T-cell (primary cell): Measurements from ENCODE around the gene MYADML2. TPM values are rescaled to one million over a fixed set of nuclear protein-coding genes. Genes with fewer than 3 reads are reported as not detected.

Source experiments
- ATAC-seq, 4 experiments: fragments of 200-7000 bp in 3 of 4; fragments of 150-1000 bp in 1 of 4; cut with Tn5 transposase; replicated peaks in 1 of 4; 1 replicate in 3 of 4; 2 replicates in 1 of 4; pipeline ENCODE4 v1.10.0; 2021; ENCODE audit warnings: moderate library complexity in 3 of 4, mild to moderate bottlenecking in 2 of 4, moderate number of reproducible peaks in 1 of 4
- CTCF ChIA-PET, 2 donors: fragments of 300-600 bp; sonication (Branson Sonifier 250); formaldehyde crosslinking; loops; one replicate each; lab custom pipeline; 2022; ENCODE audit warnings: antibody characterized with exemption in 2 of 2; lab: Charles Lee
- POLR2A ChIA-PET, 2 donors: fragments of 300-600 bp; sonication (Branson Sonifier 250); formaldehyde crosslinking; loops; one replicate each; lab custom pipeline; 2022; ENCODE audit warnings: antibody characterized with exemption in 2 of 2; lab: Charles Lee
- DNase-seq, 35 experiments: peaks; one replicate each; pipeline versions ENCODE4 v3.0.0 to v3.0.0-alpha.2; 2013 to 2023
- H3K27ac ChIP-seq: one replicate; pipeline ENCODE4 v1.5.1; 2013; ENCODE audit warnings: low read length
- H3K27me3 ChIP-seq, 2 experiments: replicated peaks in 1 of 2; 1 replicate in 1 of 2; 2 replicates in 1 of 2; pipeline versions ENCODE4 v1.6.1 to v1.7.0; 2013; ENCODE audit warnings: low read length in 1 of 2, mixed read lengths in 1 of 2; ENCODE audit not compliant: control insufficient read depth in 2 of 2, insufficient read depth in 2 of 2; ENCODE audit errors: extremely low read depth in 1 of 2
- H3K36me3 ChIP-seq, 2 donors: 1 replicate in 1 of 2; 2 replicates in 1 of 2; pipeline versions ENCODE4 v1.6.1 to v1.7.0; 2013; ENCODE audit warnings: low read length in 1 of 2; ENCODE audit not compliant: control insufficient read depth in 2 of 2, insufficient read depth in 1 of 2; ENCODE audit errors: extremely low read depth in 1 of 2
- H3K4me1 ChIP-seq, 2 experiments: 1 replicate in 1 of 2; 2 replicates in 1 of 2; pipeline versions ENCODE4 v1.6.1 to v1.7.0; 2013; ENCODE audit warnings: low read length in 2 of 2, mixed read lengths in 1 of 2; ENCODE audit not compliant: insufficient read depth in 2 of 2, control insufficient read depth in 1 of 2; ENCODE audit errors: extremely low read depth in 1 of 2
- H3K4me3 ChIP-seq, 2 donors: 1 replicate in 1 of 2; 2 replicates in 1 of 2; pipeline versions ENCODE4 v1.5.1 to v1.7.0; 2013; ENCODE audit warnings: mild to moderate bottlenecking in 2 of 2, low read length in 1 of 2, moderate library complexity in 1 of 2; ENCODE audit not compliant: control insufficient read depth in 1 of 2; ENCODE audit errors: extremely low read depth in 1 of 2
- H3K9me3 ChIP-seq: 2 replicates; pipeline ENCODE4 v1.7.0; 2013
- H3K27ac Mint-ChIP-seq, 2 donors: one replicate each; pipeline ENCODE4 v1.8.0; 2020 to 2021; ENCODE audit warnings: mild to moderate bottlenecking in 2 of 2, mixed read lengths in 2 of 2
- H3K27me3 Mint-ChIP-seq, 2 donors: one replicate each; pipeline ENCODE4 v1.8.0; 2021 to 2022; ENCODE audit warnings: mixed read lengths in 2 of 2
- H3K36me3 Mint-ChIP-seq: one replicate; pipeline ENCODE4 v1.8.0; 2021; ENCODE audit warnings: mixed read lengths
- H3K4me1 Mint-ChIP-seq, 3 donors: one replicate each; pipeline ENCODE4 v1.8.0; 2020 to 2022; ENCODE audit warnings: mixed read lengths in 3 of 3, mild to moderate bottlenecking in 1 of 3
- H3K4me3 Mint-ChIP-seq, 3 donors: one replicate each; pipeline ENCODE4 v1.8.0; 2020 to 2022; ENCODE audit warnings: mild to moderate bottlenecking in 3 of 3, mixed read lengths in 3 of 3, moderate library complexity in 3 of 3
- H3K9me3 Mint-ChIP-seq, 3 donors: one replicate each; pipeline ENCODE4 v1.8.0; 2020 to 2022; ENCODE audit warnings: mixed read lengths in 3 of 3
- WGBS: methylation state at CpG from one replicate; pipeline ENCODE4 v1.1.5; 2013; ENCODE audit warnings: missing lambda C conversion rate; ENCODE audit not compliant: insufficient coverage; 5-methylcytosine and 5-hydroxymethylcytosine counted together
- total RNA-seq, 35 experiments: library from RNA in 6 of 35; stranded (reverse) in 6 of 35; fragments of 120-200 nt in 1 of 35; gene quantifications; one replicate each; pipeline versions ENCODE4 v1.2.1 to v1.2.4 and lab custom pipeline; 2013 to 2026

The MYADML2 gene
- total RNA-seq, 5 donors from 2014 or later (not counting 1 experiment from before 2014, with no cell fraction given), result not detected

- peaks cover 0 to 11% of the 10 kb centered on the region in 2 experiments for H3K27me3 ChIP-seq
- H3K4me3 ChIP-seq, result no peak overlapping the region
- Mint-ChIP-seq H3K36me3 (no peaks in the 10 kb centered on the region), H3K4me3 (no peak overlapping the region), H3K27me3 (no peaks in the 10 kb centered on the region), H3K27ac (no peak overlapping the region), H3K9me3 (no peaks in the 10 kb centered on the region), H3K4me1 (peaks cover 0 to 5% (median 3%) of the 10 kb centered on the region in 3 donors)
- POLR2A ChIA-PET, result no interaction called here
- no peak for ATAC-seq
- peaks cover 5 to 34% of the 10 kb centered on the region in 2 experiments for H3K4me1 ChIP-seq
- CTCF ChIA-PET, result no interaction called here
- WGBS, result 96% methylated on average over 13 of the region's 26 CpGs
- no peaks in the 10 kb centered on the region for H3K9me3 ChIP-seq
- DNase-seq, result no peak
- no peak overlapping the region for H3K27ac ChIP-seq
- H3K36me3 ChIP-seq, result peaks cover 36 to 52% of the 10 kb centered on the region in 2 donors
Measured at GRCh38 chr17:81907219-81908145, 39.6 kb downstream of the MYADML2 start.

GRCh38 chr17:81906476-81907218 is 40.4 kb downstream of the MYADML2 start:
- DNase-seq, result no peak
- ChIA-PET CTCF (no interaction called here), POLR2A (no interaction called here)
- H3K9me3 Mint-ChIP-seq, result no peaks in the 10 kb centered on the region
- WGBS, result 93% methylated on average over 15 of the region's 15 CpGs
- H3K27me3 Mint-ChIP-seq, result peaks cover 0 to under 1% of the 10 kb centered on the region in 2 donors
- no peak for ATAC-seq
- H3K27ac Mint-ChIP-seq, result no peak overlapping the region
- no peak overlapping the region for H3K4me3 Mint-ChIP-seq
- peaks cover 0 to 14% of the 10 kb centered on the region in 2 experiments for H3K27me3 ChIP-seq
- H3K4me1 ChIP-seq, result peaks cover 5 to 34% of the 10 kb centered on the region in 2 experiments
- H3K36me3 ChIP-seq, result peaks cover 31 to 45% of the 10 kb centered on the region in 2 donors
- no peaks in the 10 kb centered on the region for H3K9me3 ChIP-seq
- no peak overlapping the region for H3K27ac ChIP-seq
- H3K4me1 Mint-ChIP-seq, result peaks cover 0 to 3% (median 3%) of the 10 kb centered on the region in 3 donors
- no peaks in the 10 kb centered on the region for H3K36me3 Mint-ChIP-seq
- no peak overlapping the region for H3K4me3 ChIP-seq

GRCh38 chr17:81905993-81906392 is 41.0 kb downstream of the MYADML2 start:
- Histone ChIP-seq H3K4me1 (peaks cover 5 to 38% of the 10 kb centered on the region in 2 experiments), H3K27me3 (peaks cover 0 to 21% of the 10 kb centered on the region in 2 experiments), H3K27ac (no peak overlapping the region), H3K36me3 (peaks cover 31 to 45% of the 10 kb centered on the region in 2 donors), H3K4me3 (no peak overlapping the region), H3K9me3 (no peaks in the 10 kb centered on the region)
- DNase-seq, result no peak
- peaks cover 3% of the 10 kb centered on the region for H3K36me3 Mint-ChIP-seq
- no peaks in the 10 kb centered on the region for H3K9me3 Mint-ChIP-seq
- no peak overlapping the region for H3K4me3 Mint-ChIP-seq
- peaks cover 4 to 7% of the 10 kb centered on the region in 2 donors for H3K27me3 Mint-ChIP-seq
- ATAC-seq, result no peak
- ChIA-PET POLR2A (no interaction called here), CTCF (no interaction called here)
- H3K27ac Mint-ChIP-seq, result no peak overlapping the region
- H3K4me1 Mint-ChIP-seq, result peaks cover 3 to 6% (median 6%) of the 10 kb centered on the region in 3 donors
- WGBS, result 100% methylated on average over 7 of the region's 10 CpGs

GRCh38 chr17:81905424-81905875 is 41.6 kb downstream of the MYADML2 start:
- CTCF ChIA-PET, result no interaction called here
- H3K9me3 Mint-ChIP-seq, result no peaks in the 10 kb centered on the region
- H3K36me3 ChIP-seq, result peaks cover 31 to 45% of the 10 kb centered on the region in 2 donors
- POLR2A ChIA-PET, result no interaction called here
- no peaks in the 10 kb centered on the region for H3K9me3 ChIP-seq
- ATAC-seq, result no peak
- H3K27ac ChIP-seq, result no peak overlapping the region
- peaks cover 2 to 34% of the 10 kb centered on the region in 2 experiments for H3K4me1 ChIP-seq
- no peak overlapping the region for H3K4me3 ChIP-seq
- H3K27me3 Mint-ChIP-seq, result peaks cover 8 to 12% of the 10 kb centered on the region in 2 donors
- 97% methylated on average over 11 of the region's 16 CpGs for WGBS
- H3K36me3 Mint-ChIP-seq, result peaks cover 7% of the 10 kb centered on the region
- DNase-seq, result no peak
- H3K27ac Mint-ChIP-seq, result no peak overlapping the region
- no peak overlapping the region for H3K4me3 Mint-ChIP-seq
- H3K4me1 Mint-ChIP-seq, result peaks cover 6 to 8% (median 7%) of the 10 kb centered on the region in 3 donors
- H3K27me3 ChIP-seq, result peaks cover 0 to 23% of the 10 kb centered on the region in 2 experiments

GRCh38 chr17:81904600-81905423 is 42.2 kb downstream of the MYADML2 start:
- H3K27me3 ChIP-seq, result peaks cover 0 to 23% of the 10 kb centered on the region in 2 experiments
- no peak overlapping the region for H3K4me3 Mint-ChIP-seq
- H3K4me1 Mint-ChIP-seq, result peaks cover 6 to 8% (median 6%) of the 10 kb centered on the region in 3 donors
- CTCF ChIA-PET, result no interaction called here
- ATAC-seq, result no peak
- H3K36me3 ChIP-seq, result peaks cover 34 to 48% of the 10 kb centered on the region in 2 donors
- H3K4me1 ChIP-seq, result peaks cover 0 to 28% of the 10 kb centered on the region in 2 experiments
- H3K4me3 ChIP-seq, result no peak overlapping the region
- H3K27ac Mint-ChIP-seq, result no peak overlapping the region
- no peak overlapping the region for H3K27ac ChIP-seq
- no peak for DNase-seq
- H3K36me3 Mint-ChIP-seq, result peaks cover 12% of the 10 kb centered on the region
- no peaks in the 10 kb centered on the region for H3K9me3 Mint-ChIP-seq
- peaks cover 8 to 14% of the 10 kb centered on the region in 2 donors for H3K27me3 Mint-ChIP-seq
- 96% methylated on average over 22 of the region's 28 CpGs for WGBS
- POLR2A ChIA-PET, result no interaction called here
- no peaks in the 10 kb centered on the region for H3K9me3 ChIP-seq
